Measurements from ENCODE around the gene MORC3. TPM values are rescaled to one million over a fixed set of nuclear protein-coding genes. Genes with fewer than 3 reads are reported as not detected.
"Not testable (repeated sequence)": the region's sequence is repeated elsewhere in the genome, so short reads cannot be mapped to it uniquely, and the experiment has no call there.

The MORC3 gene
- total RNA-seq, 8 experiments from 2014 or later = 28.7 to 211 (median 36.1) TPM

GRCh38 chr21:36396971-36397370 is 77.0 kb downstream of the MORC3 start:
- H3K4me3 ChIP-seq = no peak overlapping the region
- H3K27ac ChIP-seq = no peak overlapping the region
- peak in 1 of 8 experiments; percentile 17 for ATAC-seq (replicated peaks in 6 of 8)
- in situ Hi-C loops (cut with MboI; ENCODE audit: low pct_unique_long_range_greater_than_20kb in 2 of 9, low sequenced_read_pairs in 9 of 9, unreplicated experiment in 9 of 9) = no loop called here
- WGBS, 10 experiments = 90 to 100% (median 100%) methylated on average over 1 to 3 of the region's 4 CpGs; no CpG with 5 or more reads in 2 of the 10 experiments
- no peaks in the 10 kb centered on the region for H3K4me1 ChIP-seq (replicated peaks in 1 of 2)

- in situ Hi-C loops (cut with MboI; ENCODE audit: low pct_unique_long_range_greater_than_20kb in 2 of 9, low sequenced_read_pairs in 9 of 9, unreplicated experiment in 9 of 9) = no loop called here
- H3K4me3 ChIP-seq = no peak overlapping the region
- ATAC-seq (replicated peaks in 6 of 8) = no peak
- 74 to 96% (median 83%) methylated on average over 2 to 5 of the region's 5 CpGs for WGBS, 10 experiments
- H3K4me1 ChIP-seq (replicated peaks in 1 of 2) = no peaks in the 10 kb centered on the region
- no peak overlapping the region for H3K27ac ChIP-seq
Measured at GRCh38 chr21:36397606-36398005, 77.6 kb downstream of the MORC3 start.

- H3K27ac ChIP-seq; ATAC-seq (replicated peaks in 6 of 8); H3K4me3 ChIP-seq; H3K4me1 ChIP-seq (replicated peaks in 1 of 2): not testable (repeated sequence)
- WGBS, 10 experiments = 89 to 100% (median 96%) methylated on average over 3 to 9 of the region's 9 CpGs; no CpG with 5 or more reads in 6 of the 10 experiments
- in situ Hi-C loops (cut with MboI; ENCODE audit: low pct_unique_long_range_greater_than_20kb in 2 of 9, low sequenced_read_pairs in 9 of 9, unreplicated experiment in 9 of 9) = loop anchor here in 1 of 9 experiments (25.0 kb wide), 1 partner anchor 188 kb away; no protein-coding TSS in a partner anchor
Measured at GRCh38 chr21:36399736-36400135, 79.7 kb downstream of the MORC3 start.

- no peaks in the 10 kb centered on the region for H3K4me1 ChIP-seq (replicated peaks in 1 of 2)
- H3K27ac ChIP-seq = no peak overlapping the region
- in situ Hi-C loops (cut with MboI; ENCODE audit: low pct_unique_long_range_greater_than_20kb in 2 of 9, low sequenced_read_pairs in 9 of 9, unreplicated experiment in 9 of 9) = loop anchor here in 1 of 9 experiments (25.0 kb wide), 1 partner anchor 187 kb away; no protein-coding TSS in a partner anchor
- no peak overlapping the region for H3K4me3 ChIP-seq
- ATAC-seq (replicated peaks in 6 of 8) = no peak
- 88 to 100% (median 100%) methylated on average over 1 to 4 of the region's 8 CpGs; no CpG with 5 or more reads in 4 of the 10 experiments for whole genome bisulfite sequencing, 10 experiments
Measured at GRCh38 chr21:36400719-36401118, 80.7 kb downstream of the MORC3 start.

GRCh38 chr21:36402339-36402738 is 82.3 kb downstream of the MORC3 start:
- in situ Hi-C loops (cut with MboI; ENCODE audit: low pct_unique_long_range_greater_than_20kb in 2 of 9, low sequenced_read_pairs in 9 of 9, unreplicated experiment in 9 of 9) = loop anchor here in 1 of 9 experiments (25.0 kb wide), 1 partner anchor 185 kb away; no protein-coding TSS in a partner anchor
- WGBS, 10 experiments = 40 to 100% (median 100%) methylated on average over 1 of the region's 1 CpG; no CpG with 5 or more reads in 3 of the 10 experiments
- H3K4me1 ChIP-seq (replicated peaks in 1 of 2) = no peaks in the 10 kb centered on the region
- no peak for ATAC-seq (replicated peaks in 6 of 8)
- no peak overlapping the region for H3K4me3 ChIP-seq
- H3K27ac ChIP-seq = no peak overlapping the region

- in situ Hi-C loops (cut with MboI; ENCODE audit: low pct_unique_long_range_greater_than_20kb in 2 of 9, low sequenced_read_pairs in 9 of 9, unreplicated experiment in 9 of 9) = loop anchor here in 1 of 9 experiments (25.0 kb wide), 1 partner anchor 184 kb away; no protein-coding TSS in a partner anchor
- peak in 3 of 8 experiments; percentile 62 to 100 (median 100) for ATAC-seq (replicated peaks in 6 of 8)
- Histone ChIP-seq H3K27ac (no peak overlapping the region), H3K4me3 (no peak overlapping the region), H3K4me1 (replicated peaks in 1 of 2) (no peaks in the 10 kb centered on the region)
- 0 to 100% (median 60%) methylated on average over 1 to 5 of the region's 5 CpGs; no CpG with 5 or more reads in 3 of the 10 experiments for WGBS, 10 experiments
Measured at GRCh38 chr21:36403713-36404112, 83.7 kb downstream of the MORC3 start.

GRCh38 chr21:36408568-36408967 is 88.6 kb downstream of the MORC3 start:
- in situ Hi-C loops (cut with MboI; ENCODE audit: low pct_unique_long_range_greater_than_20kb in 2 of 9, low sequenced_read_pairs in 9 of 9, unreplicated experiment in 9 of 9) = loop anchor here in 1 of 9 experiments (25.0 kb wide), 1 partner anchor 179 kb away; no protein-coding TSS in a partner anchor
- no peaks in the 10 kb centered on the region for H3K4me1 ChIP-seq (replicated peaks in 1 of 2)
- H3K4me3 ChIP-seq = no peak overlapping the region
- WGBS, 10 experiments = 60 to 100% (median 100%) methylated on average over 1 to 6 of the region's 6 CpGs; no CpG with 5 or more reads in 2 of the 10 experiments
- no peak overlapping the region for H3K27ac ChIP-seq
- no peak for ATAC-seq (replicated peaks in 6 of 8)

GRCh38 chr21:36411301-36411700 is 91.3 kb downstream of the MORC3 start:
- in situ Hi-C loops (cut with MboI; ENCODE audit: low pct_unique_long_range_greater_than_20kb in 2 of 9, low sequenced_read_pairs in 9 of 9, unreplicated experiment in 9 of 9) = loop anchor here in 1 of 9 experiments (25.0 kb wide), 1 partner anchor 176 kb away; no protein-coding TSS in a partner anchor
- Histone ChIP-seq H3K27ac (no peak overlapping the region), H3K4me1 (replicated peaks in 1 of 2) (no peaks in the 10 kb centered on the region), H3K4me3 (no peak overlapping the region)
- ATAC-seq (replicated peaks in 6 of 8) = no peak
- WGBS, 10 experiments = 84 to 100% (median 98%) methylated on average over 1 to 9 of the region's 10 CpGs; no CpG with 5 or more reads in 4 of the 10 experiments

GRCh38 chr21:36412916-36413315 is 92.9 kb downstream of the MORC3 start:
- 80 to 100% (median 100%) methylated on average over 1 to 7 of the region's 11 CpGs; no CpG with 5 or more reads in 5 of the 10 experiments for WGBS, 10 experiments
- H3K4me3 ChIP-seq = no peak overlapping the region
- ATAC-seq (replicated peaks in 6 of 8) = no peak
- in situ Hi-C loops (cut with MboI; ENCODE audit: low pct_unique_long_range_greater_than_20kb in 2 of 9, low sequenced_read_pairs in 9 of 9, unreplicated experiment in 9 of 9) = loop anchor here in 1 of 9 experiments (25.0 kb wide), 1 partner anchor 174 kb away; no protein-coding TSS in a partner anchor
- H3K4me1 ChIP-seq (replicated peaks in 1 of 2) = no peaks in the 10 kb centered on the region
- no peak overlapping the region for H3K27ac ChIP-seq

GRCh38 chr21:36415375-36415774 is 95.4 kb downstream of the MORC3 start:
- 60 to 100% (median 92%) methylated on average over 1 to 6 of the region's 6 CpGs; no CpG with 5 or more reads in 4 of the 10 experiments for WGBS, 10 experiments
- no peak overlapping the region for H3K27ac ChIP-seq
- in situ Hi-C loops (cut with MboI; ENCODE audit: low pct_unique_long_range_greater_than_20kb in 2 of 9, low sequenced_read_pairs in 9 of 9, unreplicated experiment in 9 of 9) = loop anchor here in 1 of 9 experiments (25.0 kb wide), 1 partner anchor 172 kb away; no protein-coding TSS in a partner anchor
- no peaks in the 10 kb centered on the region for H3K4me1 ChIP-seq (replicated peaks in 1 of 2)
- H3K4me3 ChIP-seq = no peak overlapping the region
- ATAC-seq (replicated peaks in 6 of 8) = no peak

GRCh38 chr21:36419241-36419640 is 99.2 kb downstream of the MORC3 start:
- WGBS, 10 experiments = 69 to 90% (median 88%) methylated on average over 2 to 9 of the region's 14 CpGs; no CpG with 5 or more reads in 4 of the 10 experiments
- H3K4me1 ChIP-seq (replicated peaks in 1 of 2) = no peaks in the 10 kb centered on the region
- no peak for ATAC-seq (replicated peaks in 6 of 8)
- in situ Hi-C loops (cut with MboI; ENCODE audit: low pct_unique_long_range_greater_than_20kb in 2 of 9, low sequenced_read_pairs in 9 of 9, unreplicated experiment in 9 of 9) = loop anchor here in 1 of 9 experiments (25.0 kb wide), 1 partner anchor 168 kb away; no protein-coding TSS in a partner anchor
- H3K27ac ChIP-seq = no peak overlapping the region
- no peak overlapping the region for H3K4me3 ChIP-seq

GRCh38 chr21:36419996-36420395 is 100.0 kb downstream of the MORC3 start:
- Histone ChIP-seq H3K4me1 (replicated peaks in 1 of 2) (no peaks in the 10 kb centered on the region), H3K4me3 (no peak overlapping the region), H3K27ac (no peak overlapping the region)
- 0 to 40% (median 17%) methylated on average over 1 to 6 of the region's 8 CpGs; no CpG with 5 or more reads in 5 of the 10 experiments for WGBS, 10 experiments
- ATAC-seq (replicated peaks in 6 of 8) = peak; percentile 85 to 97 (median 93)
- in situ Hi-C loops (cut with MboI; ENCODE audit: low pct_unique_long_range_greater_than_20kb in 2 of 9, low sequenced_read_pairs in 9 of 9, unreplicated experiment in 9 of 9) = loop anchor here in 1 of 9 experiments (25.0 kb wide), 1 partner anchor 167 kb away; no protein-coding TSS in a partner anchor

- H3K27ac ChIP-seq = no peak overlapping the region
- ATAC-seq (replicated peaks in 6 of 8) = no peak
- in situ Hi-C loops (cut with MboI; ENCODE audit: low pct_unique_long_range_greater_than_20kb in 2 of 9, low sequenced_read_pairs in 9 of 9, unreplicated experiment in 9 of 9) = loop anchor here in 1 of 9 experiments (25.0 kb wide), 1 partner anchor 167 kb away; no protein-coding TSS in a partner anchor
- no peak overlapping the region for H3K4me3 ChIP-seq
- 60 to 100% (median 89%) methylated on average over 1 to 7 of the region's 18 CpGs; no CpG with 5 or more reads in 1 of the 10 experiments for WGBS, 10 experiments
- H3K4me1 ChIP-seq (replicated peaks in 1 of 2) = no peaks in the 10 kb centered on the region
Measured at GRCh38 chr21:36420571-36421339, 100.8 kb downstream of the MORC3 start.
